Measurements from ENCODE around the gene KLHDC7B.

KLHDC7B gene

GRCh38 chr22:50551160-50551752 lies 5.6 kb downstream of the KLHDC7B start:
- no peak for DNase-seq

DNA sequence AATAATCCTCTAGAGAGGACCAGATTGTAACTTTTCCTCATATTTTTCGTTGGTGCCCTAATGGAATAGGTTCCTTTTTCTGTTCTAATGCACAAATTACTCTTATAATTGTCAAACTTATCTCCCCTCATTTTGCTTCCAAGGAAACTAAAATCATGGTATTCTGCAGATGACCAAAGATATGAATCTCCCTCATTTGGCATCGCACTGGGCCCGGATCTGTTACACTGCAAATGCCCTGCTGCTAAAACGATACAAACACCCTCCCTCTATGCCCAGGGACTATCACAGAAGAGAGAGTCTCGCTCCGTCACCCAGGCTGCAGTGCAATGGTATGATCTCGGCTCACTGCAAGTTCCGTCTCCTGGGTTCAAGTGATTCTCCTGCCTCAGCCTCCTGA lies 7.6 kb downstream of the KLHDC7B start:
- no peak for DNase-seq

GRCh38 chr22:50556703-50557102 lies 11.0 kb downstream of the KLHDC7B start:
- no peak for DNase-seq

DNA sequence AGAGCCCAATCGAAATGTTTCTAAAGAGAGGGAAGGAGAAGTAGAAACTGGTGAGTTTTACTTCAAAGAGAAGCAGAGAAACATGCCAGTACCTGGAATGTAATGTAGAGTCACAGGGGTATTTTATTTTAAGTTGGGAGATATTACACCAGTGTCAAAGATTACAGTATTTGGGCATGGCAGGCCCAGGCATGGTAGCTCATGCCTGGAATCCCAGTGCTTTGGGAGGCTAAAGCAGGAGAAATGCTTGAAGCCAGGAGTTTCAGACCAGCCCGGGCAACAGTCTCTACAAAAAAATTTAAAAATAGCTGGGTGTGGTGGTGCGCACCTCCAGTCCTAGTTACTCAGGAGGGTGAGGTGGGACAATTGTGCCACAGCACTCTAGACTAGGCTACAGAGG lies 14.3 kb downstream of the KLHDC7B start:
- no peak for DNase-seq

GRCh38 chr22:50561401-50562358 lies 16.0 kb downstream of the KLHDC7B start:
- no peak for DNase-seq

- DNase-seq = peak; percentile 99
Observed at GRCh38 chr22:50562523-50563412, 17.1 kb downstream of the KLHDC7B start, which contains the start of gene SYCE3. Gene SYCE3, minus strand, starts transcription at chr22:50562919. Its CDS starts 6,514 bp downstream, at chr22:50556405.

GRCh38 chr22:50563413-50564160 lies 17.9 kb downstream of the KLHDC7B start:
- no peak for DNase-seq

- no peak for DNase-seq
Observed at GRCh38 chr22:50564289-50564688, 18.6 kb downstream of the KLHDC7B start.

- DNase-seq = no peak
Observed at GRCh38 chr22:50567721-50568252, 22.1 kb downstream of the KLHDC7B start.

DNA sequence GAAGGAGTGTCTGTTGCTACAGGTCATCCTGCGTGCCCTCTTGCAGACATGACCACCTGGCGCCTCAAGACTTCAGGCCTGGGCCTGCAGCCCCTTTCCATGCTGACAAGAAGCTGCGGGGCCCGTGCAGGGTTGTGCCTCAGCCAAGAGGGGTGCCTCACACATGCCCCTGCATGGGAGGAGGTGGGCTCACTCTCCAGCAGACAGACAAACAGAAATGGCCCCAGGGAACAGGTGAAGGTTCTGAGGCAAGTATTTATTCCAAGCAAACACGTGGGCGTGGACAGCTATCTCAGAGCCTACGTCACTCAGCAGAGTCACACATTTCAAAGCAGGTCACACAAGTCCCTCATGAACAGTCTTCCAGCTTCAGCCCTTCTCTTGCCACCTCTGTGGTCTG lies 22.9 kb downstream of the KLHDC7B start:
- no peak for DNase-seq

DNA sequence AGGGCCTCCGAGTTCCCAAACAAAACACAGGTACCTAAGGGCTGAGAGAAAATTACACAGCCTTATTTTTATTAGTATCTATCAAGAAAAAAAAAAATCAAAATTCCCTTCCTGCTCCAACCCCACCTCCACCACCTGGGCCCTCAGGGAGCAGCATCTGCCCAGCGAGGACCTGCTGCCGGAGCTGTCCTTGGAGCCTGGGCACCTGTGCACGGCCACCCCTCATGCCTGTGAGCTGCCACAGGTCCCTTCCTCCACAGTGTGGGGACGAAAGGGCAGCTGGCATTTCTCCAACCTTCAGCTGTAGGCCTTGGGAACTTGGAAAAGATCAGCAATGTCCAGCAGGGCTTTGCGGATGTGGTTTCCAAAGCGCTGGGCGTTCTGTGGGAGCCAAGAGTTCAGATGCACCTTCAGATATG lies 23.4 kb downstream of the KLHDC7B start:
- DNase-seq = no peak

DNA sequence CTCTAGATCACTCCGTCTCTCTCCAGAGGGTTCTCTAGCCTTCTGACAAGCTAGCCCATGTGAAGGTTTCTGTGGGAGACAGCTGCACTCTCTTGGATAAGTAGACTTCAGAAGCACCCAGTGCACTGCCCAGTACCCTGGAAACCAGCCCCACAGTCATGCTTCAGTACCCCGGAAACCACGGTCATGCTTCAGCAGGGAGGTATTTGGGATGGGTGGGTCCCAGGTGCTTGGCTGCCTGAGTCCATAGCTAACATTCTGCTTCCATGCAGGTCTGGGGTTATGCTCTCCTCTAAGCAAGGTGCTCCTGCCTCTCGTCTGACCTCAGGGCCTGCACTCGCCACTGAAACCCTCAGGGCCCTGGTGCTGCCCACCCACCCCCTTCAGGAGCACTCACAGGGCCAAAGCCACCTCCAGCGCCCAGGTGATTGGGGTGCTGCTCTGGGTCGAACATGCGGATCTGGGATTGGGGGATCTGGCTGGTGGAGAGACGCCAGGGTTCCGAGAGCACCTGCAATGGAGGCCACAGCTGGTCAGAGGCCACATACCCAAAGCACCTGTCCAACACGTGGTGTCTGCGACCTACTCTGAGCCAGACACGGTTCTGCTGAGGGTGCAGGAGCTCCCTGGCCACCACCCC lies 24.3 kb downstream of the KLHDC7B start:
- no peak for DNase-seq

- no peak for DNase-seq
Observed at GRCh38 chr22:50570861-50571260, 25.2 kb downstream of the KLHDC7B start.

- DNase-seq = no peak
Observed at GRCh38 chr22:50571264-50572175, 25.8 kb downstream of the KLHDC7B start.

DNA sequence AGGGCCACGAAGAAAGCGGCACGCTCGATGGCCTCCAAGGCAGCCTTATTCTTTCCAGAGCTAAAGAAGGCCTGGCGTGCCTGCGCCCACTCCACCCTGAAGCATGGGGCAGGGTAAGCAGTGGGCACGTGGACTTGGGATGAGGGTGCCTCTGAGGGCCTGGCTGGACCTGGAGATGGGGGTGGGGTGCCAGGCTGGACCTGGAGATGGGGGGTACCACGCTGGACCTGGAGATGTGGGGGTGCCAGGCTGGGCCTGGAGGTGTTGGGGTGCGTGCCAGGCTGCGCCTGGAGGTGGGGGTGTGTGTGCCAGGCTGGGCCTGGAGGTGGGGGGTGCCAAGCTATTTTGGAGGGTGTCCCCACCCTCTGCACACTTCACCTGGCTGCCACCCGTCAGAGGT lies 27.3 kb downstream of the KLHDC7B start:
- no peak for DNase-seq

GRCh38 chr22:50573491-50574382 lies 28.0 kb downstream of the KLHDC7B start:
- DNase-seq = no peak

GRCh38 chr22:50574383-50574755 lies 28.7 kb downstream of the KLHDC7B start:
- DNase-seq = no peak

DNA sequence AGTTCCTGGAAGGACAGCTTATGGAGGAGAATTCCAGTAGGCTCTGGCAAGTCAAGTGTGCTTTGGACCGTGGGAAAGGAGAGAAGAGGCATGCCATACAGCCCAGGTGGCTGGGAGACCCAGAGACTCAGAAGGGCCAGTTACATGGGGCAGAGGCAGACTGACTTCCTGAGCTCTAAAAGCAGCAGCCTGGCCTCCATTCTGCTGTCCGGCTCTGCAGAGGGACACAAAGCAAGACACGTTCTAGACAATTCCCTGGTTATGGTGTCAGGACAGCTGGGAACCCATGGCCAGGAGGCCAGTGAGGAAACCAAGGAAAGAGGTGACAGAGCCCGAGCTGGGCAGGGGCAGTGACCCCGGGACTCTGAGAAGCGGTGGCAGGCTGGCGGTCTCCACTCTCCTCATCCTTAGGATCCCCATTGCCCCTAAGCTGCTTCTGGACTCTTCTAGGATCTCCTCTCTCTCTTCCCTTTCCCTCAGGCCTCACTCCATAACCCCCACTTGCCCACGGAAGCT lies 29.8 kb downstream of the KLHDC7B start:
- no peak for DNase-seq

DNA sequence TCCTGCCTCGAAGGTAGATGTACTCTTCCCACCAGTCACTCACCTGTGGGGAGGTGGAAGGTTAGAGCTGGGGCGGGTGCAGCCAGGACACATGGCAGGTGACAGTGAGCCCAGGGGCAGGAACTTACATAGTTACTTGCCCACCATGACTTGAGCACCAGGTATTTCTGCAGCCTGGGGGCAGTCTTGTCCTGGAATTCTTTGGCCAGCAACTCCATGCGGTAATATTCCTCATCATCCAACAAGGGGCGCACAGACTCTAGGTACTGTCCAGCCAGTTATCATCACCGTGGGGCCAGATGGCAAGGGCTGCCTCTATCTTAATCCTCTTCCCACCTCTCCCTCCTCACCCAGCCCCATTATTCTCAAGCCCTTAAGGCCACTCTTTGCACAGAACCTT lies 30.4 kb downstream of the KLHDC7B start:
- DNase-seq = peak; percentile 73

Data from NCI-H69 (cell line).